Pancreas (tissue), 10 donors: ENCODE results near the gene TEC. TPM values are rescaled to one million over a fixed set of nuclear protein-coding genes. Genes with fewer than 3 reads are reported as not detected.

Experiments used
- ATAC-seq, 4 donors: fragments of 200-7000 bp; cut with Tn5 transposase; one replicate each; pipeline versions ENCODE4 v1.8.0 to v1.9.1; 2020; ENCODE audit warnings: mild to moderate bottlenecking in 4 of 4, moderate library complexity in 4 of 4
- DNase-seq, 6 donors: peaks; one replicate each; pipeline ENCODE4 v3.0.0-alpha.2; 2020
- FAIRE-seq: peaks from 2 replicates; lab custom pipeline; 2012; peaks lifted over from hg19 to GRCh38; lab: Jason Lieb, UNC
- H3K27ac ChIP-seq, 4 donors: fragments of 200-600 bp; sonication (generic); 1 replicate in 3 of 4; 2 replicates in 1 of 4; pipeline versions ENCODE4 v1.5.0 to v1.8.0; 2020
- H3K27me3 ChIP-seq, 4 donors: fragments of 200-600 bp; one replicate each; pipeline ENCODE4 v1.8.0; 2021
- H3K36me3 ChIP-seq, 3 donors: fragments of 200-600 bp; sonication (generic) in 1 of 3; one replicate each; pipeline versions ENCODE4 v1.5.0 to v1.8.0; 2020 to 2021
- H3K4me1 ChIP-seq, 3 donors: fragments of 200-600 bp; one replicate each; pipeline ENCODE4 v1.8.0; 2021
- H3K4me3 ChIP-seq, 4 donors: fragments of 200-600 bp; sonication (generic) in 2 of 4; one replicate each; pipeline versions ENCODE4 v1.5.0 to v1.8.0; 2020 to 2021
- H3K9me3 ChIP-seq, 4 donors: fragments of 200-600 bp; one replicate each; pipeline ENCODE4 v1.8.0; 2021
- CTCF ChIP-seq, 4 donors: fragments of 200-600 bp; sonication (generic) in 3 of 4; IDR thresholded peaks; one replicate each; pipeline versions ENCODE4 v1.5.0 to v1.8.0; 2021; ENCODE audit warnings: antibody characterized with exemption in 4 of 4
- WGBS, 2 donors: extraction: QIAGEN DNeasy Blood & Tissue Kit; methylation state at CpG; one replicate each; pipeline ENCODE4 v1.1.7; 2013; 5-methylcytosine and 5-hydroxymethylcytosine counted together
- intact Hi-C, 3 donors: fragments of 100-400 bp; cut with DNase I; formaldehyde crosslinking; loops; one replicate each; pipeline versions ENCODE4 v1.11.1 to v1.14.2; 2022
- polyA plus RNA-seq, 2 donors: library from polyadenylated mRNA; stranded (reverse); fragments of 200-250 nt; gene quantifications; one replicate each; pipeline ENCODE4 v1.2.3, GENCODE V29; 2013
- total RNA-seq, 6 donors: library from RNA; stranded (reverse); fragmentation: NEBNext Ultra II Directional in 4 of 6; extraction: Animal tissue kit (Norgen Biotek cat#: 25700) in 4 of 6; gene quantifications; one replicate each; pipeline versions ENCODE4 v1.2.1 to v1.2.4, GENCODE V29; 2021 to 2023
- donor health status: healthy with polysubstance abuse.
- donor health status: DM: no; HTN: no; CAD: no; lungs with moderate emphysema.
- donor health status: DM: no; HTN: no; CAD: no.
- donor health status: control.
- donor health status: control.
- donor health status: Bipolar disorder and iron deficiency.
- donor health status: DM: yes; HTN: yes; CAD: no.
- donor health status: DM: no; HTN: no; CAD: no.
- donor health status: DM: no; HTN: no; CAD: no.
- donor health status: DM: yes; HTN: yes; CAD: no.

TEC gene
- total and polyA plus RNA-seq, 8 donors = 0.49 to 3.0 (median 0.97) TPM

GRCh38 chr4:48255072-48255958 is 14.3 kb downstream of the TEC start:
- TF ChIP-seq CTCF (IDR thresholded peaks at IDR 0.05) = no peak
- FAIRE-seq (no peak), DNase-seq (no peak), ATAC-seq (no peak)
- Histone ChIP-seq H3K4me1 (peaks cover 0 to 4% (median 0%) of the 10 kb centered on the region in 3 donors), H3K27ac (no peak overlapping the region), H3K27me3 (no peaks in the 10 kb centered on the region), H3K9me3 (no peaks in the 10 kb centered on the region), H3K4me3 (no peak overlapping the region), H3K36me3 (no peaks in the 10 kb centered on the region)
- intact Hi-C loops = no loop called here
- 84 to 85% methylated on average over 6 of the region's 6 CpGs for WGBS, 2 donors

- 39 to 49% methylated on average over 6 of the region's 6 CpGs for WGBS, 2 donors
- H3K27ac ChIP-seq = no peak overlapping the region
- intact Hi-C loops = no loop called here
- ATAC-seq (peak; percentile 86 to 97 (median 91)), DNase-seq (peak in 4 of 6 donors; percentile 33 to 64 (median 40)), FAIRE-seq (no peak)
- no peak for TF ChIP-seq CTCF (IDR thresholded peaks at IDR 0.05)
- H3K27me3 ChIP-seq = no peaks in the 10 kb centered on the region
- H3K4me1 ChIP-seq = peaks cover 0 to 4% (median 0%) of the 10 kb centered on the region in 3 donors
- H3K36me3 ChIP-seq = no peaks in the 10 kb centered on the region
- H3K4me3 ChIP-seq = no peak overlapping the region
- H3K9me3 ChIP-seq = no peaks in the 10 kb centered on the region
These were observed 15.1 kb downstream of the TEC start for GRCh38 chr4:48254381-48255071.

GRCh38 chr4:48252313-48252712 is 17.3 kb downstream of the TEC start:
- peaks cover 0 to 4% (median 0%) of the 10 kb centered on the region in 3 donors for H3K4me1 ChIP-seq
- ATAC-seq (no peak), DNase-seq (no peak), FAIRE-seq (no peak)
- no peak overlapping the region for H3K4me3 ChIP-seq
- H3K27me3 ChIP-seq = no peaks in the 10 kb centered on the region
- intact Hi-C loops = no loop called here
- H3K27ac ChIP-seq = no peak overlapping the region
- TF ChIP-seq CTCF (IDR thresholded peaks at IDR 0.05) = no peak
- no peaks in the 10 kb centered on the region for H3K9me3 ChIP-seq
- H3K36me3 ChIP-seq = no peaks in the 10 kb centered on the region

- TF ChIP-seq CTCF (IDR thresholded peaks at IDR 0.05) = no peak
- H3K4me3 ChIP-seq = no peak overlapping the region
- DNase-seq (no peak), ATAC-seq (no peak), FAIRE-seq (no peak)
- no peaks in the 10 kb centered on the region for H3K36me3 ChIP-seq
- H3K27me3 ChIP-seq = no peaks in the 10 kb centered on the region
- H3K9me3 ChIP-seq = no peaks in the 10 kb centered on the region
- H3K4me1 ChIP-seq = peaks cover 0 to 4% (median 0%) of the 10 kb centered on the region in 3 donors
- WGBS, 2 donors = 95 to 97% methylated on average over 2 of the region's 2 CpGs
- H3K27ac ChIP-seq = no peak overlapping the region
- intact Hi-C loops = no loop called here
These were observed 18.7 kb downstream of the TEC start for GRCh38 chr4:48250980-48251379.
